ENCODE measurements around the gene EPB41L2.
"Not testable (repeated sequence)": the region's sequence is repeated elsewhere in the genome, so short reads cannot be mapped to it uniquely, and the experiment has no call there.

Gene EPB41L2

GRCh38 chr6:131017962-131018361 lies 45.1 kb downstream of the EPB41L2 start:
- H3K27me3 ChIP-seq, result no peaks in the 10 kb centered on the region
- no peak for DNase-seq
- no peaks in the 10 kb centered on the region for H3K36me3 ChIP-seq
- no peak for TF ChIP-seq CTCF (IDR thresholded peaks at IDR 0.05; ENCODE audit: low read depth, low read length)
- no peaks in the 10 kb centered on the region for H3K4me1 ChIP-seq
- H3K4me3 ChIP-seq (ENCODE audit: low read depth, low read length), result no peak overlapping the region
- no peaks in the 10 kb centered on the region for H3K9me3 ChIP-seq

DNA sequence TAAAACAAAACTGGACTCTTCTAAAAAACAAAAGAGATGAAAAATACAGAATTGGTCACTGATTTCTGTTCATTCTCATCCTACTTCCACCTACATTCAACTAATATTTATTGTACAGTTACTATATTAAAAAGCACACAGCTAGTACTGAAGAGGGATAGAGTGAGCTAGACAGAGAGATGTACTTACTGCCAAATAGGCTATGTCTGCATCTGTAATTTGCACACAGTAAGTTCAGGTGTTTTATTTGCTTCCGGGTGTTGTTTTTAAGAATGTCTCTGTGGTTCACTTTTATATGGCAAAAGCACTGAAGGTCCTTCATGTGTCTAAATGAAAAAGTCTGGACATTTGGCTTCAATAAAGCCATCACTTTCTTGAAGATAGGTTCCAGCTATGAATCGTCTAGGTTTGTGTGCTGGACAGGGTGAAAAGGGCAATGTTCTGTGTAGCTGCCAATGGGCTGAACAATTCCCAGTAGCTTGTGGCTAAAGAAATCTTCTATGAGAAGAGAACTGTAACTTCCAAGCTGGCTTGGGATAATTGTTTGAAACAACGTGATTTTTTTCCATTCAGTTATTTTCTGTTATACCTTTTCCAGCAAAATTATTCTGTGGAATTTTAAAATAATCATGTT lies 47.3 kb downstream of the EPB41L2 start:
- Histone ChIP-seq H3K4me3 (ENCODE audit: low read depth, low read length) (no peak overlapping the region), H3K36me3 (no peaks in the 10 kb centered on the region), H3K27me3 (no peaks in the 10 kb centered on the region), H3K9me3 (no peaks in the 10 kb centered on the region), H3K4me1 (no peaks in the 10 kb centered on the region)
- TF ChIP-seq CTCF (IDR thresholded peaks at IDR 0.05; ENCODE audit: low read depth, low read length), result no peak
- DNase-seq, result no peak

DNA sequence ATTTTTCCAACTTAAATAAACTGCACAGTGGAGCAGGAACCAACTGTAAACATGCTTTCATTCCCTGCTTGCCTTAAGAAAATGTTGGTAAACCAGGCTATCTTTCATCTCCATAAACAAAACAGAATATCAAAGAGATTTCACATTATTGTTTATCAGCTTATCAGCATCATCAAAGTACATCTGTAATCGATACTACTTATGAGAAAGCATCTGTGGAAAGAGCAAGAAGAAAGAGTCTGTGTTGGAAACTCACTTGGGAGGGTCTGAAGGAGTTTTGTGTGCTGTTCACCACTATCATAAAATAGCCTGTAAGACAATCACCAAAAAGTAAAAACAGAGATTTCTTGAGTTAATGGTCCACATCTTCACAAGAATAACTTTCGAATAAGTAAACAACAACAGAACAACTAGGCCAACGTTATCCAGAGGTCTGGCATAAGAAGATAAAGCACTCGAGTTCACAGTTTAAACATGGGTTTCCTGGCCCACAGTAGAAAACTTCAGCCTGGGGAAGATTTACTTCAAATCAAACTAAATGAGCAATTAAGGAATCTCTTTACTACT lies 47.9 kb downstream of the EPB41L2 start:
- no peak for DNase-seq
- no peak for TF ChIP-seq CTCF (IDR thresholded peaks at IDR 0.05; ENCODE audit: low read depth, low read length)

GRCh38 chr6:131014080-131014776 lies 48.8 kb downstream of the EPB41L2 start:
- no peak for DNase-seq
- no peak overlapping the region for H3K4me3 ChIP-seq (ENCODE audit: low read depth, low read length)
- TF ChIP-seq CTCF (IDR thresholded peaks at IDR 0.05; ENCODE audit: low read depth, low read length), result no peak
- no peaks in the 10 kb centered on the region for H3K9me3 ChIP-seq
- H3K27me3 ChIP-seq, result no peaks in the 10 kb centered on the region
- no peaks in the 10 kb centered on the region for H3K4me1 ChIP-seq
- no peaks in the 10 kb centered on the region for H3K36me3 ChIP-seq

More for the DNA sequence above, 47.9 kb downstream of the EPB41L2 start:
- Histone ChIP-seq H3K9me3 (no peaks in the 10 kb centered on the region), H3K4me3 (ENCODE audit: low read depth, low read length) (no peak overlapping the region), H3K4me1 (no peaks in the 10 kb centered on the region), H3K36me3 (no peaks in the 10 kb centered on the region), H3K27me3 (no peaks in the 10 kb centered on the region)

- no peak for TF ChIP-seq CTCF (IDR thresholded peaks at IDR 0.05; ENCODE audit: low read depth, low read length)
- Histone ChIP-seq H3K4me1 (no peaks in the 10 kb centered on the region), H3K36me3 (no peaks in the 10 kb centered on the region), H3K4me3 (ENCODE audit: low read depth, low read length) (no peak overlapping the region), H3K27me3 (no peaks in the 10 kb centered on the region), H3K9me3 (no peaks in the 10 kb centered on the region)
- no peak for DNase-seq
Observed at GRCh38 chr6:131013495-131013894, 49.5 kb downstream of the EPB41L2 start.

DNA sequence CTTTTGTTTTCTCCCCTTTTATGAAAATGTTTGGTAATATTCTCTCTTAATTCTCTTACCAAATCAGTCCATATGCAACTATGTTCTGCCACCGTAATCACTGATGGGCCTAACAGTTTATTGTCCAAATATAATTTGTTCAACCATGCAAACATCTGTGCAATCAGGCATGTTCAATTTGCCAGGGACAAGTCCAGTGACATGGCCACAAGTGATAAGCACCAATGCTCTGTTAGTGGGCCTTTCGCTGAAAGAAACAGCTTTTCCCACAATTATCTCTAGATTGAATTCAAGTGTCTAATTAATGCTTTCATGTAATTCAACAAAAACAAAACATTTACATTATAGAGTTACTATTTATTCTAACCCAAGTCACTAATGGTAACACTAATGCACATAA lies 53.3 kb downstream of the EPB41L2 start:
- H3K4me1 ChIP-seq, result no peaks in the 10 kb centered on the region
- no peak overlapping the region for H3K4me3 ChIP-seq (ENCODE audit: low read depth, low read length)
- H3K27me3 ChIP-seq, result no peaks in the 10 kb centered on the region
- TF ChIP-seq CTCF (IDR thresholded peaks at IDR 0.05; ENCODE audit: low read depth, low read length), result no peak
- no peaks in the 10 kb centered on the region for H3K9me3 ChIP-seq
- H3K36me3 ChIP-seq, result no peaks in the 10 kb centered on the region
- DNase-seq, result no peak

DNA sequence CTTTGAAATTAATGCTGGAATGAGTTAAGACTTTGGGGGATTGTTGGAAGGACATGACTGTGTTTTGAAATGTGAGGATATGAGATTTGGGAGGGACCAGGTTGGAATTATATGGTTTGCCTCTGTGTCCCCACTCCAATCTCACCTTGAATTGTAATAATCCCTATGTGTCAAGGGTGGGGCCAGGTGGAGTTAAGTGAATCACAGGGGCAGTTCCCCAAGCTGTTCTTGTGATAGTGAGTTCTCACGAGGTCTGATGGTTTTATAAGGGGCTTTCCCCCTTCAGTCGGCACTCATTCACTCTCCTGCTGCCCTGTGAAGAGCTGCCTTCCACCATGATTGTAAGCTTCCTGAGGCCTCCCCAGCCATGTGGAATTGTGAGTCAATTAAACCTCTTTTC lies 54.1 kb downstream of the EPB41L2 start:
- not testable (repeated sequence) for H3K36me3 ChIP-seq; H3K4me1 ChIP-seq; H3K27me3 ChIP-seq; H3K4me3 ChIP-seq (ENCODE audit: low read depth, low read length); H3K9me3 ChIP-seq; DNase-seq

- not testable (repeated sequence) for H3K4me1 ChIP-seq; H3K9me3 ChIP-seq; H3K36me3 ChIP-seq; DNase-seq; H3K27me3 ChIP-seq; H3K4me3 ChIP-seq (ENCODE audit: low read depth, low read length)
Observed at GRCh38 chr6:131007964-131008363, 55.1 kb downstream of the EPB41L2 start.

Data from BE2C (cell line).